ENCODE measurements around the gene JAGN1.
"Not testable (repeated sequence)": the region's sequence is repeated elsewhere in the genome, so short reads cannot be mapped to it uniquely, and the experiment has no call there.

Gene JAGN1

DNA sequence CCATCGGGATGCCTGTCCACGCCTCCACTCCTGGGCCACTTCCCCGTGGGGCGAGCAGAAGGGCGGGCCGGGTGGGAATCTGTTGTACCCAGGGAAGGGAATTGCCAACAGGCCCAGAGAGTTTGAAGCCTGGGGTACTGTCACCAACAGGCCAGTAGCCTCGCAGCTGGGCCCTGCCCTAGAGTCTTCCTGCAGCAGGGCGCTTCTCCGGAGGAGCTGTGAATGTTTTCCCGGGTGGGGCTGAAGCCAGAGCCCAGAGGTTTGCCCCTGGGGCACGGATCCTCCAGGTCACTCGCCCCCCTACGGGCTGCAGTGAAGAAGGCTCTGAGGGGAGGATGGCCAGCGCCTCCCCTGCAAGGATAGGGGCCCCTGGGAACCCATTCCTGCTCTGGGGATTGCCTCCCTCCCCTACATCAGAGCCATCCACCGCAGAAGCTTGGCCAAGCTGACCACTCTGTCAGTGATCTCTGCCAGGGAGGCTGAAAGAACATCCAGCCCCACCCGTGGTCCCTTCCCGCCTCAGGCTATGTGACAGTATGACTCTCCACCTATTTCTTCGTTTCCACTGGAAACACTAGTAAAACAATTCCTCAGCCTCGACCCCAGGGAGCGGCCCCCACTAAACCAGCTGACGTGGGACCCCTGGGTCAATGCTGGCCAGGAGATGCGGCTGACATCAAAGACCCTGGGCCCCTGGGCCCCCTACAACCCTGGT lies 27.2 kb upstream of the JAGN1 start:
- no peak for TF ChIP-seq CTCF (IDR thresholded peaks at IDR 0.05; ENCODE audit: borderline replicate concordance, insufficient read depth, low read depth, low read length)

DNA sequence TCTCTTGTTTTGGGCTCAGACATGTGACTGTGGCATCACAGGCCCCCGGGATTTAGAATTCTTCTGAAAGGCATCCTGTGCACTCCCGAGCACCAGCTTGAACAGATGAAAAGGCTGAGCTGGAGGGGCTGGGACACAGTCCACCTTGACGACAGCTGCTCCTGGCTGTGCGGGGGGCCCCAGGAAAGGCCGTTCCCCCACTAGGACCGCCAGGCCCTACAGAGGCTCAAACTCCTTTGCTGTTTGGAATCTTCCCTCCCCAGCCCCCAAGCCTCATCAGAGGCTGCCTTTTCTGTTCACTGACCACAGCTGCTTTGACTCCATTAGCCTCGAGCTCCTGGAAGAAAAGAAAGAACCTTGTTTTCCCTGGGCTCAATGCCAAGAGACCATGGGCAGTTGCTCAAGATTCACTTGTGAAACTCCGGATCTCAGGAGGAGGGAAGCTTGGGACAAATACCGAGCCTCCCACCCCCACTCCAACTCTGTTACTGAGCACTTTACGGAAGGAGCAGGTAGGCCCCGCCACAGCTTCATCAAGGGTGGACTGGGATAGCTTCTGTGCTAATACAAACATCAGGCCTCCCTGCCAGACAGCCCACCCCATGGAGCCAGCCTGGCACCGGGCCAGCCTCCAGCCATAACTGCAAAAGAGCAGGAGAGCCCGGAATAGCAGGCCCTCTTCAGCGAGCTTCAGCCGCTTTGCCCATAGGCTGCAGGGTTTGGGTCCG lies 26.0 kb upstream of the JAGN1 start:
- H3K4me3 ChIP-seq (ENCODE audit: low read depth, low read length) = no peak overlapping the region
- no peak for TF ChIP-seq CTCF (IDR thresholded peaks at IDR 0.05; ENCODE audit: borderline replicate concordance, insufficient read depth, low read depth, low read length)

More for the DNA sequence above, 27.2 kb upstream of the JAGN1 start:
- H3K4me3 ChIP-seq (ENCODE audit: low read depth, low read length) = no peak overlapping the region

DNA sequence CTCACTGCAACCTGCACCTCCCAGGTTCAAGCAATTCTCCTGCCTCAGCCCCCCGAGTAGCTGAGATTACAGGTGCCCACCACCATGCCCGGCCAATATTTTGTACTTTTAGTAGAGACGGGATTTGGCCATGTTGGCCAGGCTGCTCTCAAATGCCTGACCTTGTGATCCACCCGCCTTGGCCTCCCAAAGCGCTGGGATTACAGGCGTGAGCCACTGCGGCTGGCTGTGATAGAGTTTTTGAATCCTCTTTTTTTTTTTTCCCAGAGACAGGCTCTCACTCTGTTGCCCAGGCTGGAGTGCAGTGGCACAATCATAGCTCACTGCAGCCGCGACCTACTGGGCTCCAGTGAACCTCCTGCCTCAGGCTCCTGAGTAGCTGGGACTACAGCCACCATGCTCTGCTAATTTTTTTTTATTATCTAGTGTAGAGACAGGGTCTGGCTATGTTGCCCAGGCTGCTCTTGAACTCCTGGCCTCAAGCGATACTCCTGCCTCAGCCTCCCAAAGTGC lies 25.2 kb upstream of the JAGN1 start:
- not testable (repeated sequence) for H3K4me3 ChIP-seq (ENCODE audit: low read depth, low read length)

DNA sequence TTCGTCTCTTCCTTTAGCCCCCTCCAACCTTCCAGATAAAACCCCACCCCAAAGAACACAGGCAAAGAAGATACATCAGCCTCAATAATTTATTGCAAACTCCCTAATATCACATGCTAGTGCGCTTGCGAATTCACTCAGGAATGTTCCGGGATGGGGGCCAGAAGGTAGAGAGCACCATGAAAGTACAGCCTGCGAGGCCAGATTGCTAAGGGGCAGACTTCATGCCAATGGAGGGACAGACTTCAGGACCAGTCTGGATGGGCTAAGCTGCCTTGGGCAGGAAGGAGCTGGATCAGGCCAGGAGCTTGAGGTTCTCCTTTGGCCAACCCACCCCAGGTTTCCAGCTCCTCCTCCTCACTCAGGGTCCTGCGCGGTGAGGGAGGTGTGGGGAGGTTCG lies 23.8 kb upstream of the JAGN1 start:
- no peak overlapping the region for H3K4me3 ChIP-seq (ENCODE audit: low read depth, low read length)
- TF ChIP-seq CTCF (IDR thresholded peaks at IDR 0.05; ENCODE audit: borderline replicate concordance, insufficient read depth, low read depth, low read length) = no peak

- no peak for TF ChIP-seq CTCF (IDR thresholded peaks at IDR 0.05; ENCODE audit: borderline replicate concordance, insufficient read depth, low read depth, low read length)
- H3K4me3 ChIP-seq (ENCODE audit: low read depth, low read length) = no peak overlapping the region
Measured at GRCh38 chr3:9867106-9867505, 23.3 kb upstream of the JAGN1 start.

DNA sequence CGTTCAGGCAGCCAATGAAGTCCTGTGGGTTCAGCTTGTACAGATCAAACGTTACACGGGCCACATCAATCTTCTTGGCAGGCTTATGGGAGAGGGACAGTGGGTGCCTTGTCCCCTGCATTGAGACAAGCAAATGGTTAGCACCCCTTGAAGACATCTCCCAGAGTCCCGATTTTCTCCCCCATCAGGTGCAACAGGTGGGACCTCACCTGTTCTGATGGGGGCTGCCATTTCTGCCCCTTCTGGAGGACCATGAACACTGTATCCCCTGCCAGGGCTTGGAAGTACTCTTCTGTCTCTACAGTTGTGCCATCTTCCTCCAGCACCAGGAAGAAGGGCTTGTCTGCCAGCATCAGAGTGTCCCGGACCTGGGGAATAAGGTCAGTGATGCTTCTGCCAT lies 20.5 kb upstream of the JAGN1 start:
- no peak overlapping the region for H3K4me3 ChIP-seq (ENCODE audit: low read depth, low read length)
- no peak for TF ChIP-seq CTCF (IDR thresholded peaks at IDR 0.05; ENCODE audit: borderline replicate concordance, insufficient read depth, low read depth, low read length)

DNA sequence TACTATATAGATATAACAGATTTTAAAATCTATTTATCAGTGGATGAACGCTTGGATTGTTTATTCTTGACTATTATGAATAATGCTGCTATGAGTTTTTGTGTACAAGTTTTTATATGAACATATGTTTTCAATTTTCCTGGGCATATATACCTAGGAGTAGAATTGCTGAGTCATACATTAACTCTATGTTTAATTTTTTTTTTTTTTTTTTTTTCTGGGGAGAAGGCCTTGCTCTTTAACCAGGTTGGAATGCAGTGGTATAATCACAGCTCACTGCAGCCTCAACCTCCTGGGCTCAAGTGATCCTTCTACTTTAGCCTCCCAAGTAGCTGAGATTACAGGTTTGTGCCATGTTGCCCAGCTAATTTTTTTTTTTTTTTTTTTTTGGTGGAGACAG lies 19.4 kb upstream of the JAGN1 start:
- no peak overlapping the region for H3K4me3 ChIP-seq (ENCODE audit: low read depth, low read length)
- TF ChIP-seq CTCF (IDR thresholded peaks at IDR 0.05; ENCODE audit: borderline replicate concordance, insufficient read depth, low read depth, low read length) = no peak

- H3K4me3 ChIP-seq (ENCODE audit: low read depth, low read length) = not testable (repeated sequence)
Measured at GRCh38 chr3:9872067-9872466, 18.3 kb upstream of the JAGN1 start.

Measured in GM12875 (cell line).